NCI-H2171 (cell line): ENCODE results near the gene SSR2.
"Not testable (repeated sequence)": the region's sequence is repeated elsewhere in the genome, so short reads cannot be mapped to it uniquely, and the experiment has no call there.

Experiments
- DNase-seq: peaks from one replicate; lab custom pipeline; 2025; lab: John Stamatoyannopoulos, UW

Gene SSR2

DNA sequence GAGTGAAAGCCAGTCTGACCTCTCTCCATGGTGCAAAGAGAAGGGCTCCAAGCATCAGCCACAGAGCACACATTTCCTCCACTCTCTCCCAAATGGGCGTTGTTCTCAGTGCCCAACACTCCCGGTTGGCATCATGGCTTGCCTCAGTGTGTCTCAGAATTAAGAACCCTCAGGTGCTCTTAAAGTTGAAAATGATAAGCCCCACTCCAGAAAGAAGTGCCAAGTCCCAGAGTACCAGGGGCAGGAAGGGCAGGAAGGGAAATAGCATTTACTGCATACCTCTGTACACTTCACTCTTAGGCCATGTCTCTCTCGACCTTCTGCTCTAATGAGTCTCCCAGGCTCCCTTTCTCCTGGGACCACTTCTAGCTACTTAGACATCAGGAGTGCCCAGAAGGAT, 27.2 kb downstream of the SSR2 start:
- no peak for DNase-seq

DNA sequence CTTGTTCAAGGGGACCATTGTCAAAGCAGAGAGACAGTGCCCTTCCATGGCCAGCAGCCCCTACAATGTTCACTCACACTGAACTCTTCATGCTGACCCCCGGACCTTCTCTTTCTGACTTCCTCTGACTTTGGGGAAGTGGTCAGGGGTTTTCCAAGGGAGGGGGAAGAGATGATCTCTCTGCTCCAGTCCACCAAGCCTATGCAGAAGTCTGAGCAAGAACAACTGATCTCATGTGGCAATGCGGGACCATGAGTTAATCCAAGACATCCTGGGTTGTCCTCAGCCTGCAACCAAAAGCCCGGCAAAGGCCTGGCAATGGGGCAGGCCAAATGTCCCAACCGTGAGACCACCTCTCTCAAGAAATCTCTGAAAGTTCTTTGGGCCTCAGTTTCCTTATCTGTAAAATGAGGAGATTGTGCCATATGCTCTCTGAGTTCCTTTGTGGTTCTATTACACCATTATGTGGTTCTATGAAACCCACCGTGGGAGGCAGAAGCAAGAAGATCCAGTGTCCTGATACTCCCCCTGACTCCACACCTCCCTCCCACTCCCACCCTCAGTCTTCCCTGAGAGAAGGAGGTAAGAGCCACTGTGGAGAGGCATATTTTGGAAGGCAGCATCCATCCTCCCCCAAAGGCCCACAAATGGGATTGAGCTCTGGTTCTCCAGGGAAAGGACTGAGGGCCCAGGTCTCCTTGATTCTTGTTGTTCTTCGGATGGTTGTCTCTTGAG, 30.6 kb downstream of the SSR2 start:
- DNase-seq = no peak

DNA sequence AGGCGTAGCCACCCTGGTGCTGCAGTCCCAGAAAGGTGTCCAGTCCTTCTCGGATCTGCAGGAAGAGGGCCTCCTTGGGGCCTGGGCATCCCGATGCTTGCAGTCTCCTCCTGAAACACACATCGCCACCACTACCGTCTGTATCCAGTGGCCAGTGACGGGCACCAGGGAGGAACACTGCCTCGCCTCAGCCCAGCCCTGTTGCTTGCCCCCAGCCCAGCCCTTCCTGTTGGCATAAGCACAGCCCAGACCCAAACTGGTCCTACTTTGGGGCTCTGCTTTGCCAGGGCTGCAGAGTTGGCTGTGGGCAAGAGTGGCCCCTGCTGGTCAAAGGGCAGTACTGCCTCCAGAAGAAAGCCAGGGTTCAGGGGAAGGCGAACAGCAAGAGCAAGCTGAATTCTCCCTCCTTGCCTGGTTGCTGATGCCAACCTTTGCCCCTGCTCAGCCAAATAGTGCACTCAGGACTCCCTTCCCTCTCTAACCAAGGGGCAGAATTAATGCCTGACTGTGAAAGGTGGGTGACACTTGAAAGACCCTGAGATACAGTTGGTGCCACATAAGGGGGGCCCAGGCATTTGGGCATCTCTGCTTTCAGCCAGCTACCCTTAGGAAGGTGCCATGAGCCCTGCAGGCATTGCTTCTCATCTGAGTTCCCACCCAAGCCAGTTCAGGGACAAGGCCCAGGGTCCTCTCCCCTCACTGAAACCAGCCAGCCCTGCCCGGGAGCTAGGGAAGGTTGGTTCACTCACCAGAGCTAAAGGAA, 31.3 kb downstream of the SSR2 start:
- DNase-seq = peak; percentile 17

DNA sequence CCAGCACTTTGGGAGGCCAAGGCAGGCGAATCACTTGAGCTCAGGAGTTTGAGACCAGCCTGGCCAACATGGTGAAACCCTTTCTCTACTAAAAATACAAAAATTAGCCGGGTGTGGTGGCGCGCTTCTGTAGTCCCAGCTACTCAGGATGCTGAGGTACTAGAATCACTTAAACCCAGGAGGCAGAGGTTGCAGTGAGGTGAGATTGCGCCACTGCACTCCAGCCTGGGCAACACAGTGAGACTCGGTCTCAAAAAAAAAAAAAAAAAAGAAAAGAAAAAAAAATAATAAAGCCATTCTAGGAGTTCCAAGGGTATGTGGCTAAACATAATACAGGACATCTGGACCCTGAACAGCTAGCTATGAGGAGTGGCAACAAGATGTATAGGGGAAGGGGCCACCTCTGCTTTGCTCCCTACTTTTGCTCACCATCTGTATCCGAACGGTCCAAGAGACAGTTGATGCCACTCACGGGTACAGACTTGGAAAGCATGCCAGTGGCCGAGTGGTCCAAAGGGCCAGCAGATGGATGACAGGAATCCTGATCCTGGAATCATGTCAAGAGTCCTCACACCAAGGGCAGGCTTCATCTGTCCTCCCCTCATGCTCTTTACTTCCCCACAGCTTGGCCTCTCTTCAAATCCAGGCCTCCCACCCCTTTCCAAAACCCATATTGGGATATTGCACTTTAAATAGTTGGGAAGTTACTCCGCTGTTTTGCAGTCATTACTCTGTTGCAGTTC, 35.7 kb downstream of the SSR2 start:
- DNase-seq = not testable (repeated sequence)

DNA sequence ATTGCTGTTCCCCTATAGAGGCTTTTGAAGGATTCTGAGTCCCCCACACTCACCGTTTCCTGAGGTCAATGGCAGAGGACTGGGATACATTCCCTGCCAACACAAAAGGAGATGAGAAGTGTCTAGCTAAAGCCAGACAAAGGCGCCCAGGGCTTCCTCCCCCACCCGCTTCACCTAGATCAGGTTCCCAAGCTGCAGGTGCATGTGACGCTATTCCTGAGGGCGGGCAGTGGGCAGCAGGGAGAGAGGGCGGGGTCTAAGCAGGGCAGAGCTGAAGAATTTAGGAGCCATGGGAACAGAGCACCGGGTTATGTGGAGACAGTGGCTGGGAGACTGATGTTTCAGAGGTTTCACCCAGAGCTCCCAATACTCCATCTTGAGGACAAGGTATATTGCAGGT, 36.4 kb downstream of the SSR2 start:
- peak; percentile 49 for DNase-seq

DNA sequence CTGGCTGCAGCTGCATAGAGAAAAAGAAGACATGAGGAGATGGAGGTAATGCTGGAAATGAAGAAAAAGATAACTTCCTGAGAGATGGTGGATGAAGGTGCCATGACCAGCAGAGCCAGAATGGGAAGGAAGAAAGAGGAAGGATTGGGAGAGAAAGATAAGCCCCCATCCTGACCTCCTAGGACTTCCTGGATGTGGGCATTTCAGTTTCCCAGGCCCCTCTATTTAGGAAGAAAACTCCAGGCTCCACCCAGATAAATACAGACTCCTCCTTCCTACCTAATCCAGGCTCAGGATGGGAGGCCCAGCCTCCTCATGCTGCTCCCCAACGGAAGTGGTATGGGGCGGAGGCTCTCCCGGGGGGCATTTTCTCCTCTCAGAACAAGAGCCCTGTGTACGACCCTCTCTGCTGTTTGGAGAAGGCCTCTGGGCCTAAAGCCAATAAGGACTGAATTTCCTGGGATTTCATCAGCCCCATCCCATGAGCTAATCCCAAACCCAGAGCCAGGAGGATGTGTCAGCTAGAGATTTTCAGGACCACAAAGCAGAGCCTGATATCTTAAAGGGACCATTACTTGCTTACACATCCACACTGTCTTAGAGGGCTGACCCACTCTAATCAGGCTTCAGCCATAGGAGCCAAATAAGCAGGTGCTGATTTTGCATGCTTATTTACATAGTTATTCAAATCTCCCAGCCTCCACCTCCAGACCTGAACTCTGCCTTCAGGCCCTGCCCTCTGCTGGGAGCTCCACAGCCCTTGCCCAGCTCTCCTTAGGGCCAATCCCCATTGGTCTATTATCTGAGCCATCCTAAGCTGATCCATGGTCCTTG, 37.3 kb downstream of the SSR2 start:
- DNase-seq = no peak

DNA sequence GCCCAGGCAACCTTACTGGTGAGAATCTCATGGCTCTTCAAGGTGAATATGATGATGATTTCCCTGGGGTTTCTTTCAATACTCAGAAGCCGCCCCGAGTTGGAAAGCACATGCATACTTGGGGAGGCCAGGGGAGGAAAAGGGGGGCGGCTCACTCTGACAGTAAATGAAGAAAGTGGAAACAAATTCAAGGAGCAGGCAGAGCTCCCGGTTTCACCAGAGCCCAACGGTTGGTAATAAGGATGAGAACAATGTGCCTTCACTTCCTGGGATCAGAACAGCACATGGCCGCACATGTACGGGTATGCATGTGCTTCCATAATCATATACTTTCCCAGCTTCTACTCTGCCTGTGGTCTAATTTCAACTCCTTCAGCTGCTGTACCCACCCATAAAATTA, 38.6 kb downstream of the SSR2 start:
- no peak for DNase-seq

DNA sequence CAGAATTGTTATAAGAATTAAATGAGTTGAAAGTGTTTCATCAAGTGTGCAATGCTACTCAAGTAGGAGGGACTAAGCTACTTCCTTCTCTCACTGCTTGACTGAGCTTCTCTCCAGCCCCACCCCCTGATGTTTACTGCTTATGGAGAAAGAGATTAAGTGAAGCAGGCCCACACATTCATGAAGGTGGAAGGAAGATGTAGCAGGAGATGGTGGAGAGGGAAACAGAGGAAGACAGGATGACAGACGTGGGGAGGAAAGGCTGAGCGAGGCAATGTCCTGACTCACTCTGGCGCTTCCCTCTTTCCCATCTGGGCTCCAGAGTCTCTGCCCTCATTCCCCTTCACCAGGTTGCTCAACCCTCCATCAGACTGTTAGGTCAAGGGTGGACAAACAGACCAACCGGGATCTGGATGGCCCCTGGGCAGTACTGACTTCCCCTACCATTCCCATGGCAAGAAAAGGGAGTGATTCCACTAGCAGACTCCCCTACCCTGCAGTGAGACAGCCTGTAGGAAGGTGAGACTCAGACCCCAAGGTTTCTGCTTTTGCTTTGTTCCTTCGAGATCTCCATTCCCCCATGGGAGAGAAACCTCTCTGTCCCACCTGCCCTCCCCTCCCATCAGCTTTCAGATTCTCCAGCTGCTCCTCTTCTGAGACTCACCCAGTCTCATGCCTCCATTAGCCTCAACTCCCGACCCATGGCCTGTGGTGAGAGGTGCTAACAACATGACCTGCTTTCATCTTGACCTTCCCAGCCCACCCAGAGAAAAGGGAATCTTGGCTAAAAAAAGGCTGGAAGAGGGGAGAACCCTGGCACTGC, 39.3 kb downstream of the SSR2 start:
- DNase-seq = no peak

DNA sequence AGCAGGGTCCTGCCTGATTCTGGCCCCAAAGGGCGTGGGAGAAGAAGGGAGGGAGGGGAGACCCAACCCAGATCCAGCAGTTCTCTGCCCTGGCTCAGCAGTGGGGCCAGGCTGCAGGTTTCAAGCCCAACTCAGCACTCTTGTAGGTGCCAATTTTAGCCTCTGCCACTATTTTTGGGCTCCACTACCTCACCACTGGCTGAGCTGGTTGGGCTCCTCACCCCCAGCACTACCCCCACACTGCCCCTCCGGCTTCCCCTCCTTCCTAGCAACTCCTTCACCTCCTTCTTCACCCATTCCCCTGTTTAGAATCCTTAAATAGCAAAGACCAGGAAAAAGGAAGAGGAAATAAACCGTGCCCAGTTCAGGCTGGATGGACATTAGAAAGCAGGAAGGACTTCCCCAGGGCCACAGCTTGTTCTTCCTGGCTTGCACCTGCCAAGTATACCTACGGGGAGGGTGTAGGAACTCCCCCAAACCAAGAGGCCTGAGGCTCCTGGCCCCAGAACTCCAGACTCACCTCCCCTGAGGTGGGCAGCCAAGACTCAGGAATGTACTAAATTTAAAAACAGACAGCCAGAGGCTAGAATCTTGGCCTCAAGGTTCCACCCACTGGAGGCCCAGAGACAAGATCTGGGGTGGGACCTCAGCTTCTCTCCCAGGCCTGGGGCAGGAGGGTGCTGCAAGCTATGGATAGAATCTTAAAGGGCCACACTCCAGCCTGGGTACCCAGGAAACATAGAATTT, 41.0 kb downstream of the SSR2 start:
- DNase-seq = no peak

DNA sequence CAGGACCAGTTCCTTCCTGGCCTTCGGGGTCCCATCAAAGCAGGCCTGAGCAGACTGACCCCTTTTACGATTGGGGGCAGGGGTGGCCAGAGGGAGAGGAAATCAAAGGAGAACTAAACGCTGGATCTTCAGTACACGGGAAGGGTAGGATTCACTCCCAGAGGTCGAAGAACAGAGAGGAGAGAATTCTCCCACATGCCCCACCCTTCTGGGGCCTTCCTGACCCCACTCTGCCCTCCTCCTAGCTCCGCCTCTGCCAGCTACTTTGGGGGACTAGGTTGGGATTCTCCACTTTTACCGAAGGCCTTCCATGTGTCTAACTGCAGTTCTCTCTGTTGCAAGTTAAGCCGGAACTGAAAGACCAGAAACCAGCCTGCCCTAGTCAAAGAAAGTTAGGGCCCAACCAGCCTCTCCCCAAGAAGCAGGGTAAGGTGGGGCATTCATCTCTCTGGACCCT, 41.8 kb downstream of the SSR2 start:
- DNase-seq = no peak

DNA sequence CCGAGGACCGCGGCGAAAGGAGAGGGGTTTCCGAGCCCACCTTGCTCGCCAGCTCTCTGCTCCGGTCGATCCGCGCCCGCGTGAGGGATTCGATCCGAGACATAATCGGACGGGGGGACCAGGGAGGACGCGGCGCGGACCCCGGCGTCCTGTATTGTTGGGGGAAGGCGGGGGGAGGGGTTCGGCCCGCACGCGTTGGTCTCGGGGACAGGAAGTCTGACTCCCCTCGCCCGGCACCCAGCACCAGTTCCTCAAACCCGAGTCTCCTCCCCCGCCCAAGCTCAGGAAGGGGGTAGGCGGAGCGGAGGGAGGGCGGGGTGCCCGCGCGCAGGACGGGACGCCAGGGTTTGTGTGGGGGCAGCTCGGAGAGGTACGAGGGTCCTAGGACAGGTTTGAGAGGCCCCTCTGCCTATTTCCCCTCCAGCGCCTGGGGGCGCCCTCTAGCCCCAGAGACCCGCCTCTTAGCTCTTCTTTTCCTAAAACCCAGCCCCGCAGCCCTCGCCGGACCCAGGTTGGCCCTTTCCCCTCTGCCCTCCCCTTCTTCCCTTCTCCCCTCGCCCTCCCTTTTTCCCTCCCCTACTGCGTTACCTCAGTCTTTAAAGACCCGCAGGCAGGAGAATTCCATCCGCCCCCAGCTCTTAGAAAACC, 42.3 kb downstream of the SSR2 start, which contains the start of gene ARHGEF2:
TSS of gene ARHGEF2 (minus strand) at position 223 of the 648 bp plus-strand sequence. CDS start at position 103, 120 bp downstream.
- peak; percentile 77 for DNase-seq

DNA sequence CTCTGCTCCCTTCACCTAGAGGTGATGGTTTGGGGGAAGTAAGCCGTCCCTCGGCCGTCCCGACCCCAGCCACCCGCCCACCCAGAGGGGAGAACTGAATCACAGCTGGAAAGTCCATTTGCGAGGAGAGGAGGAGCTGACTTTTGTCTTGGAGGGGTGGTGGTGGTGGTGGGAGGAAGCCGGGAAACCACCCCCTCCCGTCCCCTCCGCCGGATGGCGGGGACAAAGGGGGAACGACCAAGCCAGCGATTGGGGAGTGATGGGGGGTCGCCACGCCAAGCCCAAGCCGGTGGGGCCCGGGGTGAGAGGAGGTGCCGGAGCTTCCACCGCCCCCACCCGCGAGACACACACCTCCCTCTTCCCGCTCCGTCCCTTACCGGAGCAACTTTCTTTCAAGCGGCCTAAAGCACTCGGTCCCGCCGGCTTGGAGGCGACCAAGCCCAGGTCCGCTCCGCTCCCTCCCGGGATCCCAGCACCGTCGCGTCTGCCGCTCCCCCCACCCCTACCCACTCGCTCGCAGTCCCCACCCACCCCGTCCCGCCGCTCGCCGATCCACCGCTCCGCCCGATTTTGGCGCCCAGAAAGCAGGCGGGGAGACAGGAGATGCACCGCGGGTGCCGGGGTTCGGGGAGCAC, 42.9 kb downstream of the SSR2 start:
- DNase-seq = peak; percentile 15

DNA sequence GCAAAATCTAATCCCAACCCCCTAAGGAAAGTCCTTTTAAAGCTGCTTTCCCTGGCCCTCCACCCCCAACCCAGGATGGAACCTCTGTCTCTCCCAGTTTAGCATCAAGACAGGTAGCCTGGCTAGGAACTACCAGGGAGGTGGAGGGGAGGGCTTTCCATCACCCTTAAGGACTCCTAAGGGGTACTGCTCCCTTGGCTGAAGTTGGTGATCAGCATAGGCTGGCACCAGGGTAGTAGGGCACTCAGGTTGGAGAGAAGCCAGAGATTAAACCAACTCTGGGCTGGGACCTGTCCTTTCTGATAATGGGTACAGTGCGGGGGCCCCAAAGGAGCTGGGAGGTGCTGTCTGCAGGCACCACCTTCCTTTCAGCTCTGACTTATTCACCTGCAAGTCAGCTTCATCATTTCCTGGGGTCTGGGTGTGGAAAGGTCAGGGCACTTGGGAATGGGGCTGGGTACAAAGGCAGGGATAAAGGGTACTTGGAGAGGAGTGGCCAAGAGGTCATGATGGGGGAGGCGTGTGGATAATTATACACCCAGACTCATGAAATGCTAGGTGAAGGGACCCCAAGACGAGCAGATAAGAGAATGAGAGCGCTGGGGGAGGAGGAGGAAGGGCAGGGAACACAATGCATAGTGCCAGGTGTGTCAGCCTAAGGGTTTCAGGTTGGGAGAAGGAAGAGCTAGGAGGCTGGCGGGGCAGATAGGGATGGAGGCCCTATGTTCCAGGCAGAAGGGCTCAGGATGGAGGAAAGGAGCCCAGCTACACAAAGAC, 43.6 kb downstream of the SSR2 start:
- no peak for DNase-seq

DNA sequence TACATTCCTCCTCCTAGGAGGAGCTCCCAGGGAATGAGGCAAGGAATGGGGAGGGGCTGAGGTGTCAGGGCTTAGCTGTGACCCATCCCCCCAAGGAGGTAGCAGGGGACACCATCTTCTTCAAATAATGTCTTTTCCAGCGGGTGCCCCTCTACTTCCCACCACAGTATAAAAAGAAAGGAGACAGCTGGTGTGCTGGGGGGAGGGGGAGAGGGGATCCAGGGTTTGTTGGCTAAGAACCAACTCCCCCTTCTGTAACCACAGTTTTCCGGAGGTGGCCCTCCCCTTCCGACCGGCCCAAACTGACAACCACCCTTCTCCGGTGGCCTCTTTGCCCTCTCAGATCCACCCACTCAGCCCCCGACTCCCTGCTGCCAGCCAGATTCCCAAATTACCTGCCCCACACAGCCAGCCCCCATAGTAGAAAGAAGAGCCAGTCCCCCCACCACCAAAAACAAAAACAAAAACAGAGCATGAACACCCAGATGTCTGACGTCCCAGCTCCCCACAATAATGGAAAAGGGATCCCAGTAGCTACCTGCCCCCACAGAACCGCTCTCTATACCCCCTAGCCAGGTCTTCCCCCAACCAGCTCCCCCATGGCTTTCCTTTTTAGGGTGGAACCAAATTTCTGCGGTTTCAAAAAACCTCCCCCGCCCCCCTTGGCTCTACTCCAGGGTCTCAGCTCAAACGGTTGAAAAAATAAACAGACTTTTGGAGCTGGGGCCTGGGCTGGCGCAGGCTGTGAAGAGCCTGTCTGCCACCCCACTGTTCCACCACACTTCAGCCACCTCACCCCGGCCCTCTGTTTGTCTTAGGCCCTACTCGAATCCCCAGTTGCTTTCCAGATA, 44.5 kb downstream of the SSR2 start:
- DNase-seq = peak; percentile 82

DNA sequence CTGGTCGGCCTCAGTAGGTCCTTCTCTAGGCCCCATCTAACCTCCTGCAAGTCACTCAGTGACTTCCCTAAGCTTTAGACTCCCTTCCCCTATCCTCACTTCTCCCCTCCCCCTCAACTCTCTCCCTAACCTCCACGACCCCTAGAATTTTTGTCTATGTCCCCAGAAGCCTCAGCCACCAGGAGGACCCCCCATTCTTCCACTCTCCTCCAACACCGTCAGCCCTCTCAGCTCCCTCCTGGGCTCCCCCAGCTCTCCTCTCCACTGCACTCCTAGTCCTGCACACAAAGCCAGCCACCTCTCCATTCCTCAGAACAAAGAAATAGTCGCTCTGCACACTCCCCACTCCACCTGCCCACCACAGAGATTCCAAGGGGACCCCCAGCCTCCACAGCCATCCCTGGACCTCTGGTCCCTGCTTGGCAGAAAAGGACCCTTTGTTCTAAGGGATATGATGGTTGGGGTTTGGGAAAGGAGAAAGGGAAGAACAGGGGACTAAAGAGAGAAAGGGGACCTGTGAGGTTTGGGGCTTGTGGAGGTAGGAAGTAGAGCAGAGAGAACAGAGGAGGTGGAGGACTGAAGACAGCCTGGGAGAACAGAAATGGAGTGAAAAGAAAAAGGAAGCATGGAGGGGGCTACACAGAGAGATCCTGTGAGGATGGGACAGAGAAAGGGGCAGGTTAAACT, 45.2 kb downstream of the SSR2 start:
- no peak for DNase-seq

DNA sequence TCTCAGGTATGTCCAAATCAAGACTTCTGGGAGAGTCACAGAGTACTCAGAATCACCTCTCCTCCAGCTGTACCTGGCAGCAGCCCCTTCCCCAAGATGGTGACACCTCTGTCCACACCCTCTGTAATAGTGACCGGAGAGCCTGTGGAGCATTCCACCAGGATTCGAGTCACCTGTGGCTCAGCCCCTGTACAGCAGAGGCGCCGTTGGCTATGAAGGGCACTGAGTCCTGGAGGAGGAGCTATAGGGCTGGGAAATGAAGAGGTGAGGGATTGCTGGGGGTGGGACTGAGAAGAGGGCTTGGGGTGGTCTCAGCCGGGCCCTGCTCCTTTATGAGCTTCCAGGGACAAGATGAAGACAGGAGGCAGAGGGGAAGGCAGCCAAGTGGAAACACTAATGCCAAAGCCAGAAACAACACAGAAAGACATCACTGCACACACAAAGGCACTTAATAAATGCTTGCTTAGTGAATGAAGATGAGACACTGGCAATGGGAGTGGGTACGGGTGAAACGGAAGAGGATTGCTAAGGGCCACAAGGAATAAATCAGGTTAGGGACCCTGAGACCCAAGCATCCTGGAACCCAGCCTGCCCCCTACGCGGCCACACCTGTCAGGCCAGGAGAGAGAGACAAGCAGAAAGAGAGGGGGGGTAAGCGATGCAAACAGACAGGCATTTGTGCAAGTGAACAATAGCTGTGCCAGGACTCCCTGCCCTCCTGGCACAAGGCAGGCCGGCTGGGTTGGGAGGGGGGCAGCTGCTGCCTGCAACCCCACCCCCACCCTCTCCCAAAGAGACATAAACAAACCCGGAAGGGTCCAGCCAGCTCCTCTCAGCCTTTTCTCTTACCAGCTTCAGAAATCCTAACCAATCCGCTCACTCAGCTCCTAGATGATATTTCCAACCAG, 46.3 kb downstream of the SSR2 start:
- peak; percentile 13 for DNase-seq
